AG09309 (cell line): Measurements from ENCODE around the gene TYMP.

Experiments used
- DNase-seq: peaks from one replicate; pipeline ENCODE4 v3.0.0-alpha.2; 2010; ENCODE audit warnings: low read depth
- H3K4me3 ChIP-seq: 2 replicates; pipeline ENCODE4 v1.5.1; 2011; ENCODE audit warnings: mild to moderate bottlenecking, low read depth, low read length, moderate library complexity; ENCODE audit not compliant: control insufficient read depth
- TF ChIP-seq, protein P1 (sequence below): IDR thresholded peaks from 2 replicates; pipeline ENCODE4 v1.5.1; 2011; ENCODE audit warnings: mild to moderate bottlenecking, low read depth, low read length, inconsistent platforms; ENCODE audit not compliant: insufficient read depth, control insufficient read depth; ENCODE audit errors: missing control alignments

TYMP gene

DNA sequence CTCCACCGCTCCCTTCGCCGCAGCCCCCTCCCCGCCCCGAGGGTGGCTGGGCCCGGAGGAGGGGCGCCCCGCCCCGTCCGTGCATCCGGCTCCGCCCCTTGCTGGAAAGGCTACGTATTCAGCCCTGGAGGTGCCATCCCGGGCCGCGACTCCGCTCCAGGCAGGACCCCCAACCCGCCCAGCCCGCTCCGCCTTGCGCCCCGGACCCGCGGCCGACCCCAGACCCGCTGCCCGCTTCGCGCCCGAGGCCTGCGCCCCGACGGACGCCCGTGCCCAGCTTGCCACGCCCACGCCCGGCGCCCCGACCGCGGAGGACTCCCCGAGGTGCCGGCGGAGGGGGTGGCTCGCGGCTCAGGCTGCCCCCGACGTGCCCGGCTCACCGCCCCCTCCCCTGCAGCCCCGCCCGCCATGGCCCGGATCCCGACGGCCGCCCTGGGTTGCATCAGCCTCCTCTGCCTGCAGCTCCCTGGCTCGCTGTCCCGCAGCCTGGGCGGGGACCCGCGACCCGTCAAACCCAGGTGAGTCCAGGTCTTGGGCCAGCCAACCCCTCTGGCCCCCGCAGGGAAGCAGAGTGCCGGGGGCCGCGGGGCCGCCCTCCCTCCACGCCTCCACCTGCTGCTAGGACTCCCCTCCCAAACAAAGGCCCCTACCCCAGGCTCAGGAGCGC lies 48.2 kb downstream of the TYMP start, which contains the start of gene ADM2:
Gene ADM2, plus strand, starts transcription at position 104 of the 667 bp plus-strand sequence. Its CDS starts 305 bp downstream, at position 409.
- DNase-seq: no peak
- H3K4me3 ChIP-seq: peak within 1 kb of the TSS; percentile 60
- TF ChIP-seq, protein P1, sequence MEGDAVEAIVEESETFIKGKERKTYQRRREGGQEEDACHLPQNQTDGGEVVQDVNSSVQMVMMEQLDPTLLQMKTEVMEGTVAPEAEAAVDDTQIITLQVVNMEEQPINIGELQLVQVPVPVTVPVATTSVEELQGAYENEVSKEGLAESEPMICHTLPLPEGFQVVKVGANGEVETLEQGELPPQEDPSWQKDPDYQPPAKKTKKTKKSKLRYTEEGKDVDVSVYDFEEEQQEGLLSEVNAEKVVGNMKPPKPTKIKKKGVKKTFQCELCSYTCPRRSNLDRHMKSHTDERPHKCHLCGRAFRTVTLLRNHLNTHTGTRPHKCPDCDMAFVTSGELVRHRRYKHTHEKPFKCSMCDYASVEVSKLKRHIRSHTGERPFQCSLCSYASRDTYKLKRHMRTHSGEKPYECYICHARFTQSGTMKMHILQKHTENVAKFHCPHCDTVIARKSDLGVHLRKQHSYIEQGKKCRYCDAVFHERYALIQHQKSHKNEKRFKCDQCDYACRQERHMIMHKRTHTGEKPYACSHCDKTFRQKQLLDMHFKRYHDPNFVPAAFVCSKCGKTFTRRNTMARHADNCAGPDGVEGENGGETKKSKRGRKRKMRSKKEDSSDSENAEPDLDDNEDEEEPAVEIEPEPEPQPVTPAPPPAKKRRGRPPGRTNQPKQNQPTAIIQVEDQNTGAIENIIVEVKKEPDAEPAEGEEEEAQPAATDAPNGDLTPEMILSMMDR: no peak

DNA sequence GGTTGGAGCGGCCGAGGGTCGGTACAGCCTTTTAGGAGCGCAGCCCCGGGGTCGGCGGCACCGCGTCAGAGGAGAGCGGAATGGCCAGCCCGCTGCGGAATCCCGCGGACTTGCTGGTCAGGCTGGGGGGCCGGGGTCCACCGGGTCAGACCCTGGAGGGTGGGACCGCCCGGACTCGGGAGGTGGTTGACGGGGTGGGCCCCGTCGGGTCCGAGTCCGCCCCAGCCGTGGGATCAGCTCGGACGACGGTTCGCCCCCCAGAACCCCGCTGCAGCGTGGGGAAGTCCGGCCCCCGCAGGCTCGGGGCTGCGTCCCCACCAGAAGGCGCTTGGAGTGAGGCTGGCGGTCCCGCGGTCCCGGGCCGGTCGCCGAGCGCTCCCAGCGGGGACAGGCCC lies 48.8 kb downstream of the TYMP start:
- TF ChIP-seq, protein P1: no peak
- peak overlapping the region; percentile 60 for H3K4me3 ChIP-seq
- DNase-seq: no peak

DNA sequence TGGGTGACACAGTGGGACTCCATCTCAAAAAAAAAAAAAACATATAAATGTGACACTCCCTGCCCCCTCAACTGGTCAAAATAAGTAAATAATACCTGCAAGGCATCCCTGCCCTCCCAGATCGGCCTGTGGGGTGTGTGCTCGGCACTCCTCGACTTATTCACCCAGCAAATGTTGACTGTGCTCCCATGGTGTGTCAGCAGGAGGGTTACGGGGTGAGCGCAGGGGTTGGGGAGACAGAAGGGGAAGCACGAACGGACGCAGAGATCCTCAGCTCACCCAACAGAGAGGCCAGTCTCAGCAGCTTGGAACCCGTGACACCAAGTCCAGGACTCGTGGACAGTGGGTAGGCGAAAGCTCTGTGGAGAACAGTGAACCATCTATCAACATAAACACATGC lies 50.1 kb downstream of the TYMP start:
- H3K4me3 ChIP-seq: no peak overlapping the region
- TF ChIP-seq, protein P1: no peak
- no peak for DNase-seq

DNA sequence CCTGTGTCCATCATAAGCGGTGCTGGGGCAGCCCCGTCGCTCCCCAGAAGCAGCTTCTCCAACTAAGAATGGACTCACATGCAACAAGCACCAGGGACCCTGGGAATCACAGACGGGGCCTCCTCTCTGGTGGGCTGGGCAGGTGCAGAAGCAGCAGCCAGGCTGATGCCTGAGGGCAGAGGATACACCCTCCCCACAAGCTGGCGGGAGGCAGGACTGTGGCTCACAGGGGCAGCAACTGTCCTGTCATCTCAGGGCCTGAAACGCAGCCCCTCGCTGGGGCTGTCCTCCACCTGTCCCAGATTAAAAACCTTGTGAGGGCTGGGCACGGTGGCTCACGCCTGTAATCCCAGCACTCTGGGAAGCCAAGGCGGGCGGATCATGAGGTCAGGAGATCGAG lies 51.9 kb downstream of the TYMP start:
- no peak for DNase-seq
- TF ChIP-seq, protein P1: no peak
- H3K4me3 ChIP-seq: no peak overlapping the region

DNA sequence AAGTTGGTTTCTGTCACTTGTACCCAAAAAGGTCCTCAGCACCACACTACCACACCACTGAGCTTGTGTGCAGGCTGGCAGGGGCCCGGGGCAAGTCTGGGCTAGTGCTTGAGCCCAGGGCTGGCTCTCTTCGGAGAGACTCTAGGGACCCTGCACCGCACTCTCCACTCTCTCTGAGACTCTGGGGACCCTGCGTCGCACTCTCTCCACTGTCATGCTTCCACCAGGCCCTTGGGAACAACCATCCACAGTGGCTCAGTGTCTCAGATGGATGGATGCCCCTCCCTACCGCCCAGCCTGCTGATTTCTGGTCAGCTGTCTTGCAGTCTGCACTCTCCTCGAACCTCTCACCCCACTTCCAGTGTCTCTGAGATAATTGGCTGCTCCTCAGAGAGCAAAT lies 52.9 kb downstream of the TYMP start:
- no peak for DNase-seq
- TF ChIP-seq, protein P1: no peak

More for the DNA sequence above, 52.9 kb downstream of the TYMP start:
- H3K4me3 ChIP-seq: no peak overlapping the region
